ENCODE measurements around the gene PPP1R7.

PPP1R7 gene

DNA sequence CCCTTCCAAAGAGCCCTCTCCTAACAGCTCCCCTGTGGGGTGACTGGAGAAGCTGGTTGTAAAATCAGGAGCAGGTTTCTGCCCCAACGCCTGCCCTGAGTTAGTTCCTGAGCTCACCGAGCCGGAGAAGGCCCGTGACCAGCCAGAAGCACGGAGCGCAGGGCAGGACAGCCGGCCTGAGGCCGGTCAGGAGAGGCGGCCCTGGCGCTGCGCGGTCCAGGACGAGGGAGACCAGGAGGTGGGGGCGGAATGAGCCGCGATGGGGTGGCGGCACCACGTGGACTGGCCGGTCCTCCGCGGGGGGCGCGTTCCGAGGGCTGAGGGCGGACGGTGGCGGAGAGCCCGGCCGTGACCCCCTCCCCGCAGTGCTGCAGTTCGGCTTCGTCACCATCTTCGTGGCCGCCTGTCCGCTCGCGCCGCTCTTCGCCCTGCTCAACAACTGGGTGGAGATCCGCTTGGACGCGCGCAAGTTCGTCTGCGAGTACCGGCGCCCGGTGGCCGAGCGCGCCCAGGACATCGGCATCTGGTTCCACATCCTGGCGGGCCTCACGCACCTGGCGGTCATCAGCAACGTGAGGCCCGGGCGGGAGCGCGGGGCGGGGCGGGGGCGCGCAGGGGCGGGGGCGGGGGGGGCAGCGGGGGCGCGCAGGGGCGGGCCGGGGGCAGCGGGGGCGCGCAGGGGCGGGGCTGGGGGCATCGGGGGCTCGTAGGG lies 67.2 kb downstream of the PPP1R7 start:
- DNase-seq, result no peak

DNA sequence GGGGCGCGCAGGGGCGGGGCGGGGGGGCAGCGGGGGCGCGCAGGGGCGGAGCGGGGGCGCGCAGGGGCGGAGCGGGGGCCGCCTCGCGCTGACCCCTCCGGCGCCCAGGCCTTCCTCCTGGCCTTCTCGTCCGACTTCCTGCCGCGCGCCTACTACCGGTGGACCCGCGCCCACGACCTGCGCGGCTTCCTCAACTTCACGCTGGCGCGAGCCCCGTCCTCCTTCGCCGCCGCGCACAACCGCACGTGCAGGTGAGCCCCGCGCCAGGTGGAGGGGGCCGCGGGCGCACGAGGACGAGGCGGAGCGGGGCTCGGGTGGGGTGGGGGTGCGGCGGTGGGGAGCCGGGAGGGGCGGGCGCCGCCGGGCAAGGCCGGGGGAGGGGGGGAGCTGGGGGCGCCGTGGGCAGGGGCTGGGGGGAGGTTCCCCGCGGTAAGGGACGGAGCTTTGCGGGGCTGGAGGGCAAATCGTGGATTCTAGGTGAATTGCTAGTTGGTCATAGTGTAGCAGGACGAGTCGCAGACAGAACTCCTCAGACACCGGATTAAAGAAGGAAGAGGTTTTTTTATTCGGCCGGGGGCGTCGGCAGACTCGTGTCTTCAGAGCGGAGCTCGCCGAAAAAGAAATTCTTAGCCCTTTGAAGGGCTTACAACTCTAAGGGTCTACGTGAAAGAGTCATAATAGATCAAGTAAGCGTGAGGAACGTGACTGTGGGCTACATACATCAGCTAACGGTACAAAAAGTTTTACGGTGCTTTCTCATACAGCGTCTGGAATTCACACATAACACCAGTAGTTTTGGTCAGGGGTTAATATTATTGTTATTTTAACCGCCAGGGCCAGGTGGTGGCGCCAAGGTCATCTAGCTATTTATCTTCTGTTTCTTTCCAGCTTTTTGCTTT lies 68.1 kb downstream of the PPP1R7 start:
- no peak for DNase-seq

DNA sequence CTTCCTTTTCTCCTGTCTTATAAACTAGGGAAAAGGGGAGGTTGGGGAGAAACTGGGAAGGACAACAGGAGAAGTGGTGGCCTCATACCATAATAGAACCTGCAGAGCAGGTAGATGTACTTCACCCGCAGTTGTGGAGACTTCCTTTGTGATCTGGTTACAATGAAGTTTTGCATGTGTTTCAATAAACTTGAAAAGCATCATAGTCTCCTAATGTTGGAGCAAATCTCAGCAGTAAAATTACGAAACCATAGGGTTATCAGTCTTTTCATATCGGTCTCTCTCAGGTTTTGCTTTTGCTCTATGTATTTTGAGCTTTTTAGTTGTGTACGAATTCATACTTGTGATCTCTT lies 68.7 kb downstream of the PPP1R7 start:
- no peak for DNase-seq

DNA sequence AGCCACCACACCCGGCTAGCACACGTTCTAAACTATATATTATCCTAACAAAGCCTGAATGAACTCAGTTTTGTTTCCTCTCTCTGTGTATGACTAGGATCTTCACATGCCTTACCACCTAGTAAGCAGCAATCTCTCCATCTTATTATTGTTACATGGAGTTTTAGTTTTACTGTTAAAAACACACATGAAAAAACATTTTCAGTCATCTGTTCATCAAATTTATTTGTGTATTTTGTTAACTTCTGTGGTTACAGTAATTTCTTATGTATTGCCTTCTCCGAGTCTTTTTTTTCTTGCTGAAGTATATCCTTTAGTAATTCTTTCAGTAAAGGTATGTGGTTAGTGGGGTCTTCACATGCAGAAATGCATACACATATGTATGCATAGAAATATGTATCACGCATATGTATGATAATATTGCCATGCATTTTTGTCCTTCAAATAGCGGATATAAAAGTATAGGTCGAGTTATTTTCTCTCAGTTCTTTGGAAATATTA lies 69.6 kb downstream of the PPP1R7 start:
- DNase-seq, result no peak

DNA sequence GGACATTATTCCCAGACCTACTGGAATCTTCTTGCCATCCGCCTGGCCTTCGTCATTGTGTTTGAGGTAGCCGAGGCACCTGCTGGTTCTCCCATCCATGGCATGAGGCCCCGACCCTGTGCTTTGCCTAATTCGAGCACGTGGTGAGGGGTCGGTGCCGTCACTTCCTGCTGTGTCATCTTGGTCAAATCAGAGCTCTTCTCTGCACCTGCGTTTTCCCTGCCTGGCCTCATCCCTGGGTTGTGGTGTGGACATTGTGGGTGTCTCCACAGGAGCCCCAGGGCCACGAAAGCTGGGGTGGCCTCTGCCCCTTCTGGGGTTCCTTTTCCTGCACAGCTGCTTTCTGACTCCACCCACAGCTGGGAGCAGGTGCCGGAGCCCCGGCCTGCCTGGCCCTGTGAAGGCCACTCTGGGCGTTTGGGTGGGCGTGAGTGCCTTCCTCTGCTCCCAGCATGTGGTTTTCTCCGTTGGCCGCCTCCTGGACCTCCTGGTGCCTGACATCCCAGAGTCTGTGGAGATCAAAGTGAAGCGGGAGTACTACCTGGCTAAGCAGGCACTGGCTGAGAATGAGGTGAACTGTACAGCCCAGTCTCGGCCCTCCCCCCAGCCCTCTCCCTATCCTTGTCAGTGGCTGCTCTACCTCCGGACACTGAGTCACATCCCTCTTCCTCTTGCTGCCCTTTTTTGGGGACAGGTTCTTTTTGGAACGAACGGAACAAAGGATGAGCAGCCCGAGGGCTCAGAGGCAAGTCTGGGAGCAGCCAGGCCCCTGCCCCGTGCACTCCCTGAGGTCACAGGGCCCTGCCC lies 73.1 kb downstream of the PPP1R7 start:
- no peak for DNase-seq

DNA sequence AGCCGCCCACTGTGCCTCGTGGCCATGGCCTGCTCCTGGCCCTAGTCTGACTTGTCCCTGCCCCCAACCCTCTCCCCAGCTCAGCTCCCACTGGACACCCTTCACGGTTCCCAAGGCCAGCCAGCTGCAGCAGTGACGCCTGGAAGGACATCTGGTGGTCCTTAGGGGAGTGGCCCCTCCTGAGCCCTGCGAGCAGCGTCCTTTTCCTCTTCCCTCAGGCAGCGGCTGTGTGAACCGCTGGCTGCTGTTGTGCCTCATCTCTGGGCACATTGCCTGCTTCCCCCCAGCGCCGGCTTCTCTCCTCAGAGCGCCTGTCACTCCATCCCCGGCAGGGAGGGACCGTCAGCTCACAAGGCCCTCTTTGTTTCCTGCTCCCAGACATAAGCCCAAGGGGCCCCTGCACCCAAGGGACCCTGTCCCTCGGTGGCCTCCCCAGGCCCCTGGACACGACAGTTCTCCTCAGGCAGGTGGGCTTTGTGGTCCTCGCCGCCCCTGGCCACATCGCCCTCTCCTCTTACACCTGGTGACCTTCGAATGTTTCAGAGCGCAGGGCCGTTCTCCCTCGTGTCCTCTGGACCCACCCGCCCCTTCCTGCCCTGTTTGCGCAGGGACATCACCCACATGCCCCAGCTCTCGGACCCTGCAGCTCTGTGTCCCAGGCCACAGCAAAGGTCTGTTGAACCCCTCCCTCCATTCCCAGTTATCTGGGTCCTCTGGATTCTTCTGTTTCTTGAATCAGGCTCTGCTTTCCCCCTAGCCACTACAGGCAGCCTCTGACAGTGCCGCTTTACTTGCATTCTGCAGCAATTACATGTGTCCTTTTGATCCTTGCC lies 74.0 kb downstream of the PPP1R7 start:
- no peak for DNase-seq

DNA sequence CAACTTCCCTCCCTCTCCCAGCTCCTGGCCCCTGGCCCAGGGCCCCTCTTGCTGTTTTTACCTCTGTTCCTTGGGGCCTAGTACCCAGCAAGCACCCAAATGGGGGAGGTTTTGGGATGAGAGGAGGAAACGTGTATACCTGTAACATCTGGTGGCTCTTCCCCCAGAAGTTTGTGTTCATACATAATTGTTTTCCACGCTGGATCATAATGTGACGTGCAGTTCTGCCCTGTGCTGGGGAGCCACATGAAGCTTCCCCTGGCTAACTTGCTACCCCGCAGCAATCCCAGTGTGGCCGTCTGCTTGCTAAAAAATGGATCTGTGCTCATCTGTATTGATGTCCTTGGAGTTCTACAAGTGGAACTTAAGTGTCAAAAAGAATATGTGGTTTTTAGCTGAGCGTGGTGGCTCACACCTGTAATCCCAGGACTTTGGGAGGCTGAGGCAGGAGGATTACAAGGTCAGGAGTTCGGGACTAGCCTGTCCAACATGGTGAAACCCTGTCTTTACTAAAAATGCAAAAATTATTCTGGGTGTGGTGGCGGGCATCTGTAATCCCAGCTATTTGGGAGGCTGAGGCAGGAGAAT lies 74.7 kb downstream of the PPP1R7 start:
- DNase-seq, result no peak

DNA sequence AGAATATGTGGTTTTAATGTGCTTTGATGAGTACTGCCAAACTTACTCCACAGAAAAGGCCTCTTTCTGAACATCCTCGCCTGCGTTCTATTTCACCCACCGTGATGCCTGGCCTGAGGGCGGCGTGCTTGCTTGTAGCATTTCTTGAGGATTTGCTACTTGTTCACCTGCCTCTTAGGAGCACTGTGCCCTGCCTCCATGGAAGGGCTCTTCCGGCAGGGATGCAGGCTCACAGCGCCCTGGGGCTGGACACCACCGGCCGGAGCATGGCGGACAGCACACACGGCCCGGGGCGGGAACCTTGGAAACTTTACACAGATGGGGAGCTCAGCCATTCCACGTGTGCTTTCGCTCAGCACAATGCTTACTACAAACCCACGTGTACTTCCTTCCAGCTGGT lies 75.3 kb downstream of the PPP1R7 start:
- no peak for DNase-seq

DNA sequence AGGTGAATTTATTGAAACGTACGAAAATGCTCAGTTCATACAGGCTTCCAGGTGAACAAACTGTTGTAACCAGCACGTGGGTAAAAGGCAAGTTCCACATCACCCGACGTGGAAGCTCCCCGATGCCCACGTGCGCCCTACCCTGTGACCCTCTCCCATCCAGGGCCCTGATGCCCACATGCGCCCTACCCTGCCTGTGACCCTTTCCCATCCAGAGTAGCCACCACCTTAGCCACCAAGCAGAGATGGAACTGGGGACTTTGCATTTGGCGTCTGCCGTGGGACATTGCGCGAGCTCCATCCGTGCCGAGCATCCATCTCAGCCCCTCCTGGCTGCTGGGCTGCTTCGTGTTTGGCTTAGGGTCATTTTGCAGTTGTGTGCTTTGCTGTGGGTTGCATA lies 75.7 kb downstream of the PPP1R7 start:
- no peak for DNase-seq

DNA sequence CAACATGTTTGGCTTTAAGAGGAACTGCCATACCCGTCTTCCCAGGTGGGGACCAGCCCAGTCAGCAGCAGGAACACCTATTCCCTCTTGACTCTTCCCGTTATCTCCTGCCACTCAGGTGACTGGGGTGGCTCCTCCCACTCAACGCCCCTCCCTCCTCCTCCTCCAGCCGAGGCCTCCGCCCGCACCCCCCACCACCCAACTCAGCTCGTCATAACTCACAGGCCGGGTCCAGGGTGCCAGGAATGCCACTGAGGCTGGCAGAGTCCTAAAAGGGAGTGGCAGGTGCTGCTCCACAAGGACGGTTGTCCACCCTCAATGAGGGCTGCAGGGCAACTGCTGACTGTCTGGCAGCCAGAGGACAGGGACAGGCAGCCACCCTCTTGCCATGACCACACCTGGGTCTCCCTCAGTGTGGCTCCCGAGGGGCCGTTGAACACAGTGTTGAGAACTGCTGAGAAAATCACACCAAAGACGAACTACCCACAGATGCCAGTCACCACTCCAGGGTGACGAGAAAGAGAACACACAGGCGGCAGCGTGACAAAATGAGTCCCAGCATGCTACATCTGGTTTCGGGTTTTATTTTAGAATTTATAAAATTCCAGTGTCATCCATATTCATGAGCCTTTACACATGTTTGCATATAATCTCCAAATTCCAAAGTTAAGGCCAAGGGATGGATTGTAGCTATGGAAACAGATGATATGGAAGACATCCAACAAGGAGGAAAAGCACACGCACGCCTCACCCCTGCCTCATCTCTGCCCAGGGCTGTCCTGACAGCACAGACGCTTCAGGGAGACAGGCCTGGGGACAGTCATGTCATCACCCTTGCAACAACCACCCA lies 76.7 kb downstream of the PPP1R7 start:
- DNase-seq, result no peak

DNA sequence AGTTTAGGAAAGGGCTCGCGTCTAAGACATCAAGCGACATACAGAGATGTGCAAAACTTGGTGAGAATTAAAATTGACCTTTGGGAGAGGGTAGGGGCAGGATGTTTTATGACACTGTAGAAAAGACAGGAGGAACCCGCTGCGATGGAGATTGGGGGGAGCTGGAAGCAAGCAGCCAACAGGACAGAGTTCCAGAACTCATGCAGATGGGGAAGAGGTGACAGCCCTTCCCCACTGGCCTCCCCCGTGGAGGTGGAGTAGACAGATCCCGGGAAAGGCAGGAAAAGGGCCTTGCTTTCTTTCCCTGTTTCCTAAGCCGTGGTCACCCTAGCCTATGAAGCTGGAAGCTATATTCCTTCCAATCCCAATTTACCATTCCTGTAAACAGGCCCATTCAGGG lies 77.3 kb downstream of the PPP1R7 start:
- no peak for DNase-seq

DNA sequence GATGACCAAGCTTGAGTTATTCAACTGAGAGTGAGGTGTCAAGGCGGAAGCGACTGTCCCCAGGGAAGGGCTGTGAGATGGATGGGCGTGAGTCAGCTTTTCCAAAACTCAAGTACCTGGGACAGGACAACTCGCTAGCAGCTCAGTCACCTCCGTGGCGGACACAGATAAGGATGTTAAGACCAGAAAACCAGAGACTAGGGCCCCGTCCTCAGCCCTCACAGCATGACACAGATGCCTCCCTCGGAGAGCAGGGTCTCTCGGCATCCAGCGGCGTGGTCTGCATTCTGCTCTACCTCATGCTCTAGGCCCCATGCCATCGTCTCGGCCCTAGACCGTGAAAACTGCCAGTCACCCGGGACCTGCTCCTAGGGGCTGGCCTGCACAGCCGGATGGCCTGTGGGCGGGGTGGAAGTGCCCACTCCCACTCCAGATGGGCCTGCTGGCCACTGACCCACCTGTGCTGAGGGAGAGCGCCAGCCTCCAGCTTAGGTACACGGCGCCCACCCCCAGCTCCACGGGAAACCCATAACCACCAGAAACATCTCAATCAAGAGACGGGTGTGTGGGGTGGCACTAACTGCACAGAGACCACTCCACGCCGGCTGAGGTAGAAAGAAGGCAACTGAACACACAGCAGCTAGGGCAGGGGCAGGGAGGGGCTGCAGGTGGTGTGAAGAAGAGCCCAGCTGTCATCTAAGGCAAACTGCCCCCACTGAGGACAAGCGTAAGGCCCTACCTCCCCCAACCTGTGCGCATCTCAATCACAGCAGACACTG lies 78.0 kb downstream of the PPP1R7 start:
- DNase-seq, result no peak

DNA sequence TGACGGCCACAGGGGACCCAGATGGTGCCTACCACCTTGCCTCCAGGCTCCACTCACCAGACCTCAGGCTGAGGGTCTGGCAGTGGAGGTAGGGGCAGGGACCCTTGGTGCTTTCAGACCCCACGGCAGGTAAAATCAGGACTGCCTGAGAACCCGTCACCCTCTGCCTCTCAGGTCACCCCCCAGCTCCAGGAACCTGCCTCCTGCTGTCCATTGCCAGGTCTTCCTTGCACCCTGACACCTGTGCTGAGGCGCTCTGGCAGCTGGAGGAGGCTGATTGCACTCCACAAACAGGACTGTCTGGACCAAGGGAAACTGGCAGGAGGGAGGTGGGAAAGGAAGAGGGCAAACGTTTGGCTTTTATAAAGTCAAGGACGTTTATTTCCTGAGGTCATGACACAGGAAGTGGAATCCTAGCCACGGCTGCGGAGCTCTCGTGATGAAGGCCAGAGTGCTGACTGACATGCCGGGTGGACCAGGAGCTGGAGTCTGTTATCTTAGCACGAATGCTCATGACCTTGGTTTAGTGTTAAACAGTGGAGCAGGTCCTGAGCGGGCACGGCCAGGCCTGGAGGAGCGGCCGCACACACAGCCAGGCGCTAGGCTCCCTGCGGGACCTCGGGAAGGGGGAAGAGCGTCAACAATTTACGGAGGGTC lies 78.7 kb downstream of the PPP1R7 start:
- DNase-seq, result no peak

DNA sequence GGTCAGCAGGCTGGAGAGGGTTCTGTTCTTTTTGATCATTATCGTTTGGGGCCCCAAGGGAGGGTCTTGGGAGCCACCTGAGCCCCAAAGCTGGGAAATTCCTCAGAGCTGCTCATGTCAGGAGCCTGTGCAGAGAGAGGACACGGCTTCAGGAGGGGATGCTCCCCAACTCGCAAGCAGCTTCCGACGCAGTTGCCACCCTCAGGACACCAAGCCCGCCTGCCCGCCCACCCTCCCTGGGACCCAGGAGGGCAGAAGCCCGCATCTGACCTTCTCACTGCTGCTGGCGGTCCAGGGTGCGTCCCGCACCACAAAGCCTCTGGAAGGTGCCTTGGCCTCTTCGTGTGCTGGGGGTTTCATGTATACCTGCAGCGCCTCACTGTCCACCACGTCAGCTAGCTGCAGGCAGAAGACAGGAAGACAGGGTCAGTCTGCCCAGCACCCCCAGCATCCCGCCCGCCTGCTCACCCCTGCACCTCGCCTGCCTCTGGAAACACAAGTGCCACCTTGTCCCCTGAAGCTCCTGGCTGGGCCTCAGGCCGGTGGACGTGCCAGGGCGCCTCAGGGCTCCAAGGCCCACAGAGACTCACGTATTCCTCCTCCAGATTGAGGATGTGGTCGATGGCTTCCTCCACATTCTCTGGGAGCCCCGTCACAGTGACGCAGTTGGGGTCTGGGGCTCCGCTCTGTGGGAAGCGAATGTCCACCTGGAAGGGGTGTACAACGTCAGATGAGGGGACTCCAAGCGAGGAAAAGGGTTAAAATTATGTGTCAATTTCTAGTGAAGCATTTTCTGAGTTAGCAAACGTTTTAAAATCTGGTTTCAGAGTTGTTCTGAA lies 79.5 kb downstream of the PPP1R7 start:
- DNase-seq, result no peak

DNA sequence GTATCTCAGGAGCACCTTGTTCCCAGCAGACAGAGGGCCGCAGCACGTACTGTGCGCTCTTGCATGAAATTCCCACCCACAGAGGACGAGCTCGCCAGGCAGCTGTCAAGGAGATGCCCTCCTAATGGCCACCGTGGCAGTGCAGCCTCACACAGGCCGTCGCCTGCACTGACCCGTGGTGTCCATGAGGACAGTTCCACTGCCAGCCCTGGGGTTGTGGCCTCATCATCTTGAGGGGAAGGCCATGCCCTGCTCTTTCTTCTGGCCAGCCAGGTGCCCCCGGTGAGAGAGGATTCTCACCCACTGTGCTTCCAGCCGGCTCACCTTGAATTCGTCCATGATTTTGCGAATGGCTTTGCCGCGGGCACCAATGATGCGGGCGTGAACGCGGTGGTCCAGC lies 80.2 kb downstream of the PPP1R7 start:
- no peak for DNase-seq

DNA sequence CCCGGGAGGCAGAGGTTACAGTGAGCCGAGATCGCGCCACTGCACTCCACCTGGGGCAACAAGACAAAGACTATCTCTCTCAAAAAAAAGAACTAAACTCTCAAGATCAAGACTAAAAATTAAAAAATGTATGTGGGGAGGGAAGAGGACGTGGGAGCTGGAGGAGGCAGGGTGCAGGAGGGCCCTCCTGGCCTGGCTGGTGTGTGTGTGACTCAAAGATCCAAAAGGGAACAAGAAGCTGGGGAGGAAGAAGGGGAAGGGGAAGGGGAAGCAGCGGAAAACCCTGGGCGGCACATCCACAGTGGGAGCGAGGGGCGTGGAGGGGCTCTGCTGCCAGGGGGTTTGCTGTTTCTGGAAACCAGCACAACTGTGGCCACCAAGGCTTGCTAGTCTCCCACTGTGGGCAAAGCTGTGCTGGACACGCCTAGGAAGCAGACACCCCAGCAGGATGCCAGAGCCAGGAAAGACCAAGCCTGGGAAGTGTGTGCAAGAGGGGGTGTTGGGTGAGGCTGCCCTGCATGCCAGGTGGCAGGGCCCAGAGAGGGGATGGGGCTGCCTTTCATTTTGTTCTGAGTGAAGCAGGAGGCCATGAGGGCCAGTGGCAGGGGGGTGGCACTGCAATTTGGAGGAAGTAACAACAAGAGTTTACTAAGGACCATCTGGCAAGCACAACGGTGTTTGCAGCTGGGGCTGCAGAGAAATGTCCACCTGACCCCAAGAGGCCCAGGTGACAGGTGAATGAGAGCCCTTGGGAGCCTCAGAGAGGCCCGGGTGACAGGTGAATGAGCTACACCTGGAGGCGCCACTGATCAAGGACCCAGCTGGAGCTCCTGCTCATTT lies 82.7 kb downstream of the PPP1R7 start:
- no peak for DNase-seq

All from SIG-M5 (cell line).